Brain microvascular endothelial cell (primary cell): ENCODE results near the gene SURF2.
A peak's percentile ranks its signal among the peaks of the same experiment; 100 is the strongest.
"Not testable (repeated sequence)": the region's sequence is repeated elsewhere in the genome, so short reads cannot be mapped to it uniquely, and the experiment has no call there.

Experiments used
- DNase-seq: peaks from one replicate; pipeline ENCODE4 v3.0.0-alpha.2; 2020
- H3K27ac ChIP-seq: fragments of 250-450 bp; sonication (Bioruptor Pico); 2 replicates; pipeline ENCODE4 v1.5.1; 2020; ENCODE audit warnings: mild to moderate bottlenecking, moderate library complexity
- H3K27me3 ChIP-seq: fragments of 250-450 bp; sonication (Bioruptor Pico); replicated peaks from 2 replicates; pipeline ENCODE4 v1.5.1; 2020; ENCODE audit warnings: mild to moderate bottlenecking
- H3K36me3 ChIP-seq: fragments of 250-450 bp; sonication (Bioruptor Pico); replicated peaks from 2 replicates; pipeline ENCODE4 v1.5.1; 2020; ENCODE audit warnings: mild to moderate bottlenecking
- H3K4me3 ChIP-seq: 2 replicates; pipeline ENCODE4 v1.5.1; 2011; ENCODE audit warnings: low read depth, mild to moderate bottlenecking, control low read depth, low read length, moderate library complexity
- in situ Hi-C: cut with HindIII; loops from 2 replicates; pipeline ENCODE4 v1.10.0; 2017; ENCODE audit warnings: low sequenced_read_pairs, low pct_ligation_motif_present
- TF ChIP-seq, protein P1 (sequence below): IDR thresholded peaks from 2 replicates; pipeline ENCODE4 v1.5.1; 2011; ENCODE audit warnings: low read depth, mild to moderate bottlenecking, moderate library complexity, low read length, control low read depth, inconsistent platforms; ENCODE audit errors: missing control alignments

Gene SURF2

DNA sequence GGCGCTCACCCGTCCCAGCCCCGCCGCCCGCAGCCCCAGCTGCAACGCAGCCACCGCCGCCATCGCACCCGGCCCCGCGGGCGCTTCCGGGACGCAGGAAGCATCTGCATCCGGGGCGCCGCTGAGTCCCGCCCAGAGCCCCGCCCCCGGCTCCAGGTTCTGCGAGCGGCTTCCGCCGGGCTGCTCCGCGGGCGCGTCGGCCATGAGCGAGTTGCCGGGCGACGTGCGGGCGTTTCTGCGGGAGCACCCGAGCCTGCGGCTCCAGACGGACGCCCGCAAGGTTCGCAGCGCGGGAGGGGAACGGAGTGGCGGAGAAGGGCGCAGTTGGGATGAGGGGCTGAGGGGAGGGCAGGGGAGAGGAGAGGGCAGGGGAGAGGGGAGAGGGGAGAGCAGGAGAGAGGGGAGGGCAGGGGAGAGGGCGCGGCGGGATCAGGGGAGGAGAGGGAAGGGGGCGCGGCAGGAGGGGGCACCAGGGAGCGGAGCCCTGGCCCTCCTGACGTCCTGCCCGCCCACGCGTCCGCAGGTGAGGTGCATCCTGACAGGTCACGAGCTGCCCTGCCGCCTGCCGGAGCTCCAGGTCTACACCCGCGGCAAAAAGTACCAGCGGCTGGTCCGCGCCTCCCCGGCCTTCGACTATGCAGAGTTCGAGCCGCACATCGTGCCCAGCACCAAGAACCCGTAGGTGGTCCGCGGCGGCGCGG is at the start of gene SURF2, which contains the start of gene SURF1:
Gene SURF2 (plus strand): TSS at position 160 of the 701 bp plus-strand sequence. CDS start 43 bp downstream, at position 203.
Gene SURF1 (minus strand): TSS at position 97 of the 701 bp plus-strand sequence. CDS start 34 bp downstream, at position 63.
- no peaks in the 10 kb centered on the region for H3K27me3 ChIP-seq
- in situ Hi-C loops: no loop called here
- H3K36me3 ChIP-seq: peaks cover 35% of the 10 kb centered on the region
- H3K4me3 ChIP-seq: peak within 1 kb of the TSS; percentile 70
- DNase-seq: peak; percentile 72
- H3K27ac ChIP-seq: peak within 1 kb of the TSS; percentile 38
- TF ChIP-seq, protein P1, sequence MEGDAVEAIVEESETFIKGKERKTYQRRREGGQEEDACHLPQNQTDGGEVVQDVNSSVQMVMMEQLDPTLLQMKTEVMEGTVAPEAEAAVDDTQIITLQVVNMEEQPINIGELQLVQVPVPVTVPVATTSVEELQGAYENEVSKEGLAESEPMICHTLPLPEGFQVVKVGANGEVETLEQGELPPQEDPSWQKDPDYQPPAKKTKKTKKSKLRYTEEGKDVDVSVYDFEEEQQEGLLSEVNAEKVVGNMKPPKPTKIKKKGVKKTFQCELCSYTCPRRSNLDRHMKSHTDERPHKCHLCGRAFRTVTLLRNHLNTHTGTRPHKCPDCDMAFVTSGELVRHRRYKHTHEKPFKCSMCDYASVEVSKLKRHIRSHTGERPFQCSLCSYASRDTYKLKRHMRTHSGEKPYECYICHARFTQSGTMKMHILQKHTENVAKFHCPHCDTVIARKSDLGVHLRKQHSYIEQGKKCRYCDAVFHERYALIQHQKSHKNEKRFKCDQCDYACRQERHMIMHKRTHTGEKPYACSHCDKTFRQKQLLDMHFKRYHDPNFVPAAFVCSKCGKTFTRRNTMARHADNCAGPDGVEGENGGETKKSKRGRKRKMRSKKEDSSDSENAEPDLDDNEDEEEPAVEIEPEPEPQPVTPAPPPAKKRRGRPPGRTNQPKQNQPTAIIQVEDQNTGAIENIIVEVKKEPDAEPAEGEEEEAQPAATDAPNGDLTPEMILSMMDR: peak; percentile 10

DNA sequence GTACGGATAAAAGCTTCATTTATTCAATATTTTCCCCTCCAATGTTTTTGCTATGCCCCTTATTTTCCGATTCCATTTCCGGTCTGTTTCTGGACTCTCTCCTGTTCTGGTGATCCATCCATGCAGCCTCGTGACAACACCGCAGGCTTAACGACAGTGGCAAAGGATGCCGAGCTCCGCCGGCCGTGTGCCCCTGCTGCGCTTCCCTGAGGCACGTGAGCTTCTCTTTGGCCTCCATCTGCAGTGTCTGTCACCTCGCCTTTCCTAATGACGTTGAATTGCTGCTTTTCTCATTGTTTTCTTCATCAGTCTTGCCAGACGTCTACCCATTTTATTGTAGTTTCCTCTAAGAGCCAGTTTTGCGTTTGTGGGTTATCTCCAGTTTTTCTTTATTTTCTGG is 49.0 kb upstream of the SURF2 start:
- H3K4me3 ChIP-seq: no peak overlapping the region
- no peaks in the 10 kb centered on the region for H3K27me3 ChIP-seq
- in situ Hi-C loops: no loop called here
- DNase-seq: no peak
- TF ChIP-seq, protein P1: no peak
- no peaks in the 10 kb centered on the region for H3K36me3 ChIP-seq
- H3K27ac ChIP-seq: no peak overlapping the region

DNA sequence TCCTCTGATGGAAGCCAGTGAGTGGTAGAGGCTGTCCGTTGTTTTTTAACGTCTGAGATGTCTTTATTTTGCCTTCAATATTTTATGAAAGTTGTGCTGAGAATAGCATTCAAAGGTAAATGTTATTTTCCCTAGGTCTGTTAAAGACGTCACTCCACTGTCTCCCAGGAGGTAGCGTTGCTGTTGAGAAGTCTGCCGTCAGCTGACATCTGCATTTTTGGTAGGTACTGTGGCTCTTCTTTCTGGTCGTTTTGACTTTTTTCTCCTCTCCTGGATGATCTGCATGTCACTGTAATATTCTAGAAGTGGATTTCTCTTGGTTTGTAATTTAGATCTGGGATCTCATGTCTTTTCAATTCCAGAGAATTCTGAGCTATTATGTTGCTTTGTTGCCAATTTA is 46.7 kb upstream of the SURF2 start:
- DNase-seq: no peak
- no peaks in the 10 kb centered on the region for H3K27me3 ChIP-seq
- H3K36me3 ChIP-seq: no peaks in the 10 kb centered on the region
- H3K27ac ChIP-seq: no peak overlapping the region
- no peak overlapping the region for H3K4me3 ChIP-seq
- in situ Hi-C loops: no loop called here
- TF ChIP-seq, protein P1: no peak

DNA sequence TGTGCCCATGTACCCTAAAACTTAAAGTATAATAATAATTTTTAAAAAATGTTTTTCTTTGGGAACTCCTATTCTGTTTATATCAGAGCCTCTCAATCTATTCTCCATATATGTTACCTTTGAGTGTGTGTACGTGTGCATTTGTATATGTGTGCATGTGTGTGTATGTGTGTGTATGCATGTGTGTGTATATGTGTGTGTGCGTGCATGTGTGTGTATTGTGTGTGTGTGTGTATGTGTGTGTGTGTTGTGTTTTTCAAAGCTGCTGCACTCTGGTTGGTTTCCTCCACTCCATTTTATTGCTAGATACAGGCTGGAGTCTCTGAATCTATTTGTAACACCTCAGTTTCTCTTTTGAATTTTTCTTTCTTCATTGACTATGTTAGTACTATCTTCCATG is 40.4 kb upstream of the SURF2 start:
- DNase-seq: no peak
- H3K36me3 ChIP-seq: no peaks in the 10 kb centered on the region
- H3K27ac ChIP-seq: no peak overlapping the region
- H3K4me3 ChIP-seq: no peak overlapping the region
- TF ChIP-seq, protein P1: no peak
- H3K27me3 ChIP-seq: no peaks in the 10 kb centered on the region
- in situ Hi-C loops: no loop called here

- in situ Hi-C loops, H3K36me3 ChIP-seq, H3K4me3 ChIP-seq, H3K27ac ChIP-seq, DNase-seq, H3K27me3 ChIP-seq: not testable (repeated sequence)
Measured at GRCh38 chr9:133317551-133317950, 38.8 kb upstream of the SURF2 start.

- no peak overlapping the region for H3K27ac ChIP-seq
Measured at GRCh38 chr9:133320421-133320881, 35.9 kb upstream of the SURF2 start.

More at GRCh38 chr9:133320421-133320881, 35.9 kb upstream of the SURF2 start:
- no peak for DNase-seq
- H3K27me3 ChIP-seq: no peaks in the 10 kb centered on the region
- H3K4me3 ChIP-seq: no peak overlapping the region
- TF ChIP-seq, protein P1: no peak
- H3K36me3 ChIP-seq: no peaks in the 10 kb centered on the region
- in situ Hi-C loops: no loop called here
